ENCODE data around the gene GTF3C1. TPM values are rescaled to one million over a fixed set of nuclear protein-coding genes. Genes with fewer than 3 reads are reported as not detected.
"Not testable (repeated sequence)": the region's sequence is repeated elsewhere in the genome, so short reads cannot be mapped to it uniquely, and the experiment has no call there.

Gene GTF3C1
- total RNA-seq, 1 donor from 2014 or later, result 69.2 TPM

DNA sequence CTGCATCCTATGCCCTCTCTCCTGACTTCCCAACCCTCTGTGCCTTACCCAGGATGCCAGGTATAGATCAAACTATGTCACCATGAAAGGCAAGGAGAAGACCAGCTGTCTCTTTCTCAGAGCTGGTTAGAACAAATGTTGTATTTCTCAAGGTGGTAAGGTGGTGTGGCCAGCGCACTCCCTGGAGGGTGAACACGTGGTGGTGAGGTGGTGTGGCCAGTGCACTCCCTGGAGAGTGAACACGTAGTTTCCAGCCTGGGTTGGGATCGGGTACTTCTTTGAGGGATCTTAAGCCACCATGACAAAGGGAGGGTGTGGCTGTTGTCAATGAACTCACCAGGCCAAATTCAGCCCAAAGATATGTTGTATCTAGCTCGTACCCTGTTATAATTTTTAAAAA is 27.0 kb upstream of the GTF3C1 start:
- H3K4me1 Mint-ChIP-seq (ENCODE audit: low read depth), result peaks cover 24% of the 10 kb centered on the region
- TF ChIP-seq, protein P1, sequence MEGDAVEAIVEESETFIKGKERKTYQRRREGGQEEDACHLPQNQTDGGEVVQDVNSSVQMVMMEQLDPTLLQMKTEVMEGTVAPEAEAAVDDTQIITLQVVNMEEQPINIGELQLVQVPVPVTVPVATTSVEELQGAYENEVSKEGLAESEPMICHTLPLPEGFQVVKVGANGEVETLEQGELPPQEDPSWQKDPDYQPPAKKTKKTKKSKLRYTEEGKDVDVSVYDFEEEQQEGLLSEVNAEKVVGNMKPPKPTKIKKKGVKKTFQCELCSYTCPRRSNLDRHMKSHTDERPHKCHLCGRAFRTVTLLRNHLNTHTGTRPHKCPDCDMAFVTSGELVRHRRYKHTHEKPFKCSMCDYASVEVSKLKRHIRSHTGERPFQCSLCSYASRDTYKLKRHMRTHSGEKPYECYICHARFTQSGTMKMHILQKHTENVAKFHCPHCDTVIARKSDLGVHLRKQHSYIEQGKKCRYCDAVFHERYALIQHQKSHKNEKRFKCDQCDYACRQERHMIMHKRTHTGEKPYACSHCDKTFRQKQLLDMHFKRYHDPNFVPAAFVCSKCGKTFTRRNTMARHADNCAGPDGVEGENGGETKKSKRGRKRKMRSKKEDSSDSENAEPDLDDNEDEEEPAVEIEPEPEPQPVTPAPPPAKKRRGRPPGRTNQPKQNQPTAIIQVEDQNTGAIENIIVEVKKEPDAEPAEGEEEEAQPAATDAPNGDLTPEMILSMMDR (IDR thresholded peaks at IDR 0.05), result no peak
- no peak overlapping the region for H3K4me3 Mint-ChIP-seq (ENCODE audit: unreplicated experiment)
- no peak overlapping the region for H3K27ac Mint-ChIP-seq (ENCODE audit: unreplicated experiment)
- no peaks in the 10 kb centered on the region for H3K9me3 Mint-ChIP-seq (ENCODE audit: low read depth)
- peaks cover 4% of the 10 kb centered on the region for H3K36me3 Mint-ChIP-seq (ENCODE audit: low read depth)
- DNase-seq (ENCODE audit: low spot score), result no peak
- no peaks in the 10 kb centered on the region for H3K27me3 Mint-ChIP-seq (ENCODE audit: low read depth)

DNA sequence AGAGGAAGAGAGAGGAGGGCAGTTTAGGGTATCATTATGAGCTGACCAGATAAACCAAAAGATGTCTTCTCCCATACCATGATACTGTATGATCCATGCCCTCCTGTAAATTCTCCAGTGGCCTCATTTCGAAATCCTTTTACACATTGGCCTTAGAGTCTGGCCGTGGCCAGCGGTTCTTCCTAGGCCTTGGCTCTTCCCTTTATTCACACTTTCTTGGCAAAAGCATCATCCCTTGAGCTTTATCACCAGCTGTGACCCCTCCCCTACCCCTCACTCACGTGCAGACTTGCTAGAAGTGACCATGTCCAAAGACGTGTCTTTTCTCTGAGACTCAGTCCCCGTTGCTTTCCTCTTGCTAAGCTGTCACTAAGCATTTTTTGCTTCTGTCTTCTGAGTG is 23.0 kb upstream of the GTF3C1 start:
- Mint-ChIP-seq H3K4me3 (ENCODE audit: unreplicated experiment) (no peak overlapping the region), H3K27me3 (ENCODE audit: low read depth) (no peaks in the 10 kb centered on the region), H3K27ac (ENCODE audit: unreplicated experiment) (no peak overlapping the region), H3K4me1 (ENCODE audit: low read depth) (peaks cover 8% of the 10 kb centered on the region), H3K9me3 (ENCODE audit: low read depth) (no peaks in the 10 kb centered on the region), H3K36me3 (ENCODE audit: low read depth) (peaks cover 6% of the 10 kb centered on the region)
- no peak for DNase-seq (ENCODE audit: low spot score)
- TF ChIP-seq, protein P1 (IDR thresholded peaks at IDR 0.05), result no peak

DNA sequence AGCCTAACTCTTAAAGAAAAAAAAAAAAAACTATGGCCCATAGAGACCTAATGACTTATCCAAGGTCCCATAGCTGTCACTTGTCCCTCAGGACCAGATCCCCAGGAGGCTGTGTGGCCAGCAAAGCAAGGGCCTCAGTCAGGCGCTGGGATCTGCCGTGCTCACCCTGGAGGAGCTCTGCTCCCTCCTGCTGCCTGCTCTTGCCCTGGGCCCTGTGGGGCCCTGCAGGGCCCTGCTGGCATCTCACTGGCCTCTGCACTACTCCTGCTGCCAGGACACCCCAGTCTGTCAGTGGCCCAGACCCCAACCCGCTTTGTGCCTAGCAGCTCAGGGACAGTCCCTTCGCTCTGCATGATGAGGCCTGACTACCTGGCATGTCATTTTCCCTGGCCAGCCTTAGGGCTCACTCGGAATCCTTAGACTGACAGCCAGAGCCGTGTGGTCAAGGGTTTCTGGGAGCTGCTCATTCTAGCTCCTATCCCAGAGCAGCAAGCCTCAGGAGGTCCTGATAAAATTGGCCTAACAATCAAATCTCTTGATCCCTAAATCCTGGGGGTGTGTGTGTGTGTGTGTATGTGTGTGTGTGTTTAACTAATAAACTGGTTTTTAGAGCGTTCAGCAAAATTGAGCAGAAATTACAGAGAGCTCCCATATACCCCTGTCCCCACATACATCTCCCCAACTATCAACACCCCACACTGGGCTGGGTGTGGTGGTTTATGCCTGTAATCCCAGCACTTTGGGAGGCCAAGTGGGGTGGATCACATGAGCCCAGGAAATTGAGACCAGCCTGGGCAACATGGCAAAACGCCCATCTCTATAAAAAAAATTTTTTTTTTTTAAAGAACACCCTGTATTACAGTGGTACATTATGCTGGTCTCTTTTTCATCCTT is 22.0 kb upstream of the GTF3C1 start:
- Mint-ChIP-seq H3K27me3 (ENCODE audit: low read depth) (no peaks in the 10 kb centered on the region), H3K9me3 (ENCODE audit: low read depth) (no peaks in the 10 kb centered on the region), H3K4me1 (ENCODE audit: low read depth) (peaks cover 8% of the 10 kb centered on the region), H3K27ac (ENCODE audit: unreplicated experiment) (no peak overlapping the region), H3K36me3 (ENCODE audit: low read depth) (peaks cover 4% of the 10 kb centered on the region), H3K4me3 (ENCODE audit: unreplicated experiment) (no peak overlapping the region)
- TF ChIP-seq, protein P1 (IDR thresholded peaks at IDR 0.05), result no peak
- DNase-seq (ENCODE audit: low spot score), result no peak

DNA sequence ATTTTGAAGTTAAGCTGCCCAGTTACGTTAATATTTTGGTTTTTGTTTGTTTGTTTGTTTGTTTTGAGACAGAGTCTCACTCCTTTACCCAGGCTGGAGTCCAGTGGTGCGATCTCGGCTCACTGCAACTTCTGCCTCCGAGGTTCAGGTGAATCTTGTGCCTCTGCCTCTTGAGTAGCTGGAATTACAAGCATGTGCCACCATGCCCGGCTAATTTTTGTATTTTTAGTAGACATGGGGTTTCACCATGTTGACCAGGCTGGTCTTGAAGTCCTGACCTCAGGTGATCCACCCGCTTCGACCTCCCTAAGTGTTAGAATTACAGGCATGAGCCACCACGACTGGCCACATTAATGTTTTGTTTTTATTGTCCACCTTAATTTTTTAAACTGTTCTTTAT is 21.3 kb upstream of the GTF3C1 start:
- not testable (repeated sequence) for H3K27me3 Mint-ChIP-seq (ENCODE audit: low read depth); H3K4me1 Mint-ChIP-seq (ENCODE audit: low read depth); H3K9me3 Mint-ChIP-seq (ENCODE audit: low read depth); H3K36me3 Mint-ChIP-seq (ENCODE audit: low read depth); H3K4me3 Mint-ChIP-seq (ENCODE audit: unreplicated experiment); H3K27ac Mint-ChIP-seq (ENCODE audit: unreplicated experiment); DNase-seq (ENCODE audit: low spot score)

DNA sequence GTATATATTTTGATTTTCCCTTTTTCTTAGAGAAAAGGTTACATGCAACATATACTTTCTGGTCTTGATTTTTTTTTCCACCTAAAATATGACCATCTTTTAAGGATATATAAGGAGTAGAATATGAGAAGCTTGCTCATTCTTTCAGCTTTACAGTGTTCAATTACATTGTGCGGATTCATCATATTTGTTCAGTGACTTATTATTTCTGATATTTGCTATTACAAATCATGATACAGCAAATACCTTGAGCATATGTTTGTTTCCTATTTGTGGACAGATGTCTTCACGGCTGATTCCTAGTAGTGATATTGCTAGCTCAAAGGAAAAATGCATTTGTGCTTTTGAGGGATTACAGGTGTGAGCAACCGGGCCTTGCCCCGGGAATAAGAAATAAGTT is 18.4 kb upstream of the GTF3C1 start:
- no peaks in the 10 kb centered on the region for H3K9me3 Mint-ChIP-seq (ENCODE audit: low read depth)

More for the DNA sequence above, 18.4 kb upstream of the GTF3C1 start:
- Mint-ChIP-seq H3K4me3 (ENCODE audit: unreplicated experiment) (no peak overlapping the region), H3K27ac (ENCODE audit: unreplicated experiment) (no peak overlapping the region), H3K4me1 (ENCODE audit: low read depth) (peaks cover 14% of the 10 kb centered on the region), H3K27me3 (ENCODE audit: low read depth) (no peaks in the 10 kb centered on the region), H3K36me3 (ENCODE audit: low read depth) (peaks cover 2% of the 10 kb centered on the region)
- TF ChIP-seq, protein P1 (IDR thresholded peaks at IDR 0.05), result no peak
- DNase-seq (ENCODE audit: low spot score), result no peak

Measured in chondrocyte (in vitro differentiated cells).